ENCODE measurements around the gene ARAF. TPM values are rescaled to one million over a fixed set of nuclear protein-coding genes. Genes with fewer than 3 reads are reported as not detected.

The ARAF gene
- total and polyA plus RNA-seq, 4 donors = 32.6 to 85.9 (median 47.0) TPM

- DNase-seq (no peak), ATAC-seq (ENCODE audit: insufficient read depth, low FRiP score) (no peak)
- Histone ChIP-seq H3K27ac (ENCODE audit: low read depth in 1 of 2, low read length in 1 of 2) (no peak overlapping the region), H3K9ac (ENCODE audit: insufficient read depth in 1 of 2, low read length in 2 of 2) (no peak overlapping the region), H3K36me3 (ENCODE audit: control insufficient read depth in 4 of 4, insufficient read depth in 4 of 4, low read length in 4 of 4) (no peaks in the 10 kb centered on the region), H3K27me3 (ENCODE audit: control insufficient read depth in 3 of 3, insufficient read depth in 3 of 3, low read length in 2 of 3) (peaks cover 0 to 3% (median 2%) of the 10 kb centered on the region in 3 donors), H3K4me3 (no peak overlapping the region), H3K4me1 (ENCODE audit: control insufficient read depth in 5 of 5, insufficient read depth in 5 of 5, low read length in 5 of 5) (no peaks in the 10 kb centered on the region), H3K9me3 (ENCODE audit: control insufficient read depth in 4 of 4, insufficient read depth in 3 of 4, low read length in 3 of 4) (peaks cover 0 to 3% (median 0%) of the 10 kb centered on the region in 4 donors)
- 77 to 84% methylated on average over 8 of the region's 8 CpGs for WGBS, 2 donors
- TF ChIP-seq CTCF (IDR thresholded peaks at IDR 0.05; ENCODE audit: control extremely low read depth, extremely low read depth) = no peak
These were observed 44.9 kb upstream of the ARAF start for GRCh38 chrX:47515941-47516665.

- no peak for DNase-seq
- ATAC-seq (ENCODE audit: insufficient read depth, low FRiP score) = no peak
- Histone ChIP-seq H3K9ac (ENCODE audit: insufficient read depth in 1 of 2, low read length in 2 of 2) (no peak overlapping the region), H3K27ac (ENCODE audit: low read depth in 1 of 2, low read length in 1 of 2) (no peak overlapping the region), H3K36me3 (ENCODE audit: control insufficient read depth in 4 of 4, insufficient read depth in 4 of 4, low read length in 4 of 4) (no peaks in the 10 kb centered on the region), H3K9me3 (ENCODE audit: control insufficient read depth in 4 of 4, insufficient read depth in 3 of 4, low read length in 3 of 4) (peaks cover 0 to 8% (median 2%) of the 10 kb centered on the region in 4 donors), H3K4me1 (ENCODE audit: control insufficient read depth in 5 of 5, insufficient read depth in 5 of 5, low read length in 5 of 5) (peaks cover 0 to 2% (median 0%) of the 10 kb centered on the region in 5 donors), H3K4me3 (no peak overlapping the region), H3K27me3 (ENCODE audit: control insufficient read depth in 3 of 3, insufficient read depth in 3 of 3, low read length in 2 of 3) (peaks cover 0 to 3% (median 0%) of the 10 kb centered on the region in 3 donors)
- TF ChIP-seq CTCF (IDR thresholded peaks at IDR 0.05; ENCODE audit: control extremely low read depth, extremely low read depth) = no peak
- WGBS, 2 donors = 65 to 79% methylated on average over 2 to 3 of the region's 3 CpGs
These were observed 42.9 kb upstream of the ARAF start for GRCh38 chrX:47518144-47518543.

GRCh38 chrX:47523297-47523696 lies 37.7 kb upstream of the ARAF start:
- Histone ChIP-seq H3K27ac (ENCODE audit: low read depth in 1 of 2, low read length in 1 of 2) (no peak overlapping the region), H3K4me1 (ENCODE audit: control insufficient read depth in 5 of 5, insufficient read depth in 5 of 5, low read length in 5 of 5) (peaks cover 0 to 3% (median 0%) of the 10 kb centered on the region in 5 donors), H3K36me3 (ENCODE audit: control insufficient read depth in 4 of 4, insufficient read depth in 4 of 4, low read length in 4 of 4) (no peaks in the 10 kb centered on the region), H3K9ac (ENCODE audit: insufficient read depth in 1 of 2, low read length in 2 of 2) (peak overlapping the region in 1 of 2 donors; percentile 78), H3K4me3 (no peak overlapping the region), H3K9me3 (ENCODE audit: control insufficient read depth in 4 of 4, insufficient read depth in 3 of 4, low read length in 3 of 4) (peaks cover 0 to 17% (median 4%) of the 10 kb centered on the region in 4 donors), H3K27me3 (ENCODE audit: control insufficient read depth in 3 of 3, insufficient read depth in 3 of 3, low read length in 2 of 3) (no peaks in the 10 kb centered on the region)
- ATAC-seq (ENCODE audit: insufficient read depth, low FRiP score) (peak; percentile 95), DNase-seq (peak; percentile 79 to 89 (median 88))
- WGBS, 2 donors = 5 to 22% methylated on average over 18 to 33 of the region's 33 CpGs
- peak; percentile 86 for TF ChIP-seq CTCF (IDR thresholded peaks at IDR 0.05; ENCODE audit: control extremely low read depth, extremely low read depth)
